Type B pancreatic cell (in vitro differentiated cells): ENCODE results near the gene HCAR3. TPM values are rescaled to one million over a fixed set of nuclear protein-coding genes. Genes with fewer than 3 reads are reported as not detected.
"Not testable (repeated sequence)": the region's sequence is repeated elsewhere in the genome, so short reads cannot be mapped to it uniquely, and the experiment has no call there.

Experiments used
- DNase-seq: peaks from one replicate; pipeline ENCODE4 v3.0.0; 2021; ENCODE audit warnings: mixed read lengths; ENCODE audit not compliant: unreplicated experiment; ENCODE audit errors: extremely low spot score
- H3K27ac Mint-ChIP-seq: 2 replicates; pipeline ENCODE4 v1.8.0; 2021; ENCODE audit warnings: mild to moderate bottlenecking, mixed read lengths
- H3K27me3 Mint-ChIP-seq: 2 replicates; pipeline ENCODE4 v1.8.0; 2021; ENCODE audit warnings: mixed read lengths
- H3K36me3 Mint-ChIP-seq: 2 replicates; pipeline ENCODE4 v1.8.0; 2021; ENCODE audit warnings: mixed read lengths
- H3K4me1 Mint-ChIP-seq: one replicate; pipeline ENCODE4 v1.8.0; 2021; ENCODE audit warnings: mixed read lengths; ENCODE audit not compliant: unreplicated experiment
- H3K4me3 Mint-ChIP-seq: 2 replicates; pipeline ENCODE4 v1.8.0; 2021; ENCODE audit warnings: mild to moderate bottlenecking, mixed read lengths
- H3K9me3 Mint-ChIP-seq: 2 replicates; pipeline ENCODE4 v1.8.0; 2021; ENCODE audit warnings: mixed read lengths
- CTCF ChIP-seq: fragments of 200-600 bp; sonication (generic); conservative IDR thresholded peaks from 2 replicates; pipeline ENCODE4 v1.5.0; 2021; ENCODE audit warnings: antibody characterized with exemption, mild to moderate bottlenecking
- total RNA-seq: library from RNA; stranded (reverse); gene quantifications from 2 replicates; pipeline ENCODE4 v1.2.1, GENCODE V29; 2021; ENCODE audit warnings: low replicate concordance

The HCAR3 gene
- total RNA-seq, 1 donor from 2014 or later = 0.46 TPM

DNA sequence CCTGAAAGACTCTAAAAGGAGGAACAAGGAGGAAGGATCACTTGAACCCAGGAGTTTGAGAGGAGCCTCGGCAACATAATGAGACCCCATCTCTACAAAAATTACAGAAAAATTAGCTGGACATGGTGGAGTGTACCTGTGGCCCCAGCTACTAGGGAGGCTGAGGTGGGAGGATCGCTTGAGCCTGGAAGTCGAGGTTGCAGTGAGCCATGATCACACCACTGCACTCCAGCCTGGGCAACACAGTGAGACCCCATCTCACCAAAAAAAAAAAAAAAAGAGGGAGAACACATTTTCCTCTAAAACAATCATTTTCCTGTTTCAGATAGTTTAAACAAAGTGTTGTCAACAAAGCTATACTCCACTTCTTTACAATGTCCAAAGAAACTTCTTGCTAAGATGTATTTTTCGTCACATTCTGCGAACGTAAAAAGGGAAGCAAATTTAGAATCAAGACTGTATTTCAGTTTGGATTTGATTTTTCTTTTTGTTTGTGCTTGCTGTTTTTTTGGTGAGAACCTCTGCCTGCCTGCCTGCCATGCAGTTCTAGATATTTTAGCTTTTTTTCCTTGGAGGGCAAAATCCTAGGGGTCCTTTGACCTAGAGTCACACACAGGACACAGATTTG lies 9.0 kb upstream of the HCAR3 start:
- TF ChIP-seq CTCF = no peak
- H3K27me3 Mint-ChIP-seq = no peaks in the 10 kb centered on the region
- H3K4me3 Mint-ChIP-seq = peak overlapping the region; percentile 69
- peak overlapping the region; percentile 93 for H3K27ac Mint-ChIP-seq
- no peak for DNase-seq
- H3K4me1 Mint-ChIP-seq = peaks cover 25% of the 10 kb centered on the region
- H3K9me3 Mint-ChIP-seq = no peaks in the 10 kb centered on the region
- no peaks in the 10 kb centered on the region for H3K36me3 Mint-ChIP-seq

GRCh38 chr12:122724641-122725243 lies 8.1 kb upstream of the HCAR3 start:
- no peak for TF ChIP-seq CTCF
- no peak overlapping the region for H3K4me3 Mint-ChIP-seq
- H3K4me1 Mint-ChIP-seq = peaks cover 24% of the 10 kb centered on the region
- peak overlapping the region; percentile 93 for H3K27ac Mint-ChIP-seq
- H3K9me3 Mint-ChIP-seq = no peaks in the 10 kb centered on the region
- DNase-seq = no peak
- H3K27me3 Mint-ChIP-seq = no peaks in the 10 kb centered on the region
- no peaks in the 10 kb centered on the region for H3K36me3 Mint-ChIP-seq

DNA sequence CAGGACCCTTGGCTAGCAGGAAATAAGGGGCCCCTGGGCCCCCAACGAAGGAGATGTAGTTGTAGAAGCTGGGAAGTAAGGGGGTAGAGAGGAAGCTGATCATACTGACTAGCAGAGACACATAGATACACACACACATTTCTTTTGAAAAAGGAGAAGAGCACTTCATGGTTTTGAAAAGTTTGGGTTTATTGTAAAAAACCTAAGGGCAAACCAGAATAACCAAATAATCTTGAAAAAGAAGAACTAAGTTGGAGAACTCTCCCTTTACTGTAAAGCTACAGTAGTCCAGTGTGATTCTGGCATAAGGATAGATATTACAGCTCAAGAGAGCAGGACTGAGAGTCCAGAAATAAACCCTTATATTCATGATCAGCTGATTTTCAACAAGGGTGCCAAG lies 5.8 kb upstream of the HCAR3 start:
- Mint-ChIP-seq H3K9me3 (no peaks in the 10 kb centered on the region), H3K4me3 (no peak overlapping the region), H3K4me1 (peaks cover 17% of the 10 kb centered on the region), H3K27ac (peak overlapping the region; percentile 75), H3K27me3 (no peaks in the 10 kb centered on the region), H3K36me3 (no peaks in the 10 kb centered on the region)
- TF ChIP-seq CTCF = no peak
- DNase-seq = no peak

DNA sequence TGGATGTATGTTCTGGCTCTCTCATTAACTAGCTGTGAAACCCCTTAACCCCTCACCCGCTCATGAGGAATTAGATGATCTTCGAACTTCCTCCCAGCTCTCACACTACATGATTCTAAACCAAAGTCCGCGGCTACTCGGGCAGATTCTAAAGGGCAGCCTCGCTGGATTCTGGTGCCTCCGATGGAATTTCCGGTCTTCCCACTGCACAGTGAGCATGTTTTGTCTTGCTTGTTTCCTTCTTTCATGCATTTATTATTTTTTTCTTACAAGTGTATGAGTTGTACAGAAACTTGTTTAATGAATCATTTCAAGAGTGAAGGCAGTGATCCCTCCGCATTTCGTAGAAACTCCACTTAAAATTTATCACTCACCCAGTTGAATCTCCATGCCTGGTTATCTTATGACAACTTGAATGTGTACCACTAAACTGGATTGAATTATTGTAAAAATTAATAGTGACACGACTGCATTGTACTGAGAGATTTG lies 4.5 kb upstream of the HCAR3 start:
- Mint-ChIP-seq H3K4me1 (peaks cover 13% of the 10 kb centered on the region), H3K9me3 (no peaks in the 10 kb centered on the region), H3K4me3 (peak overlapping the region; percentile 77), H3K27ac (peak overlapping the region; percentile 91), H3K36me3 (no peaks in the 10 kb centered on the region), H3K27me3 (no peaks in the 10 kb centered on the region)
- DNase-seq = no peak
- TF ChIP-seq CTCF = no peak

GRCh38 chr12:122715211-122715610 lies 1.4 kb downstream of the HCAR3 start:
- not testable (repeated sequence) for H3K4me3 Mint-ChIP-seq, H3K9me3 Mint-ChIP-seq, DNase-seq, H3K4me1 Mint-ChIP-seq, H3K36me3 Mint-ChIP-seq, H3K27me3 Mint-ChIP-seq
- H3K27ac Mint-ChIP-seq = peak overlapping the region; percentile 80

GRCh38 chr12:122713491-122714188 lies 3.0 kb downstream of the HCAR3 start:
- not testable (repeated sequence) for H3K9me3 Mint-ChIP-seq, H3K4me3 Mint-ChIP-seq, H3K27ac Mint-ChIP-seq, DNase-seq, H3K4me1 Mint-ChIP-seq, H3K36me3 Mint-ChIP-seq, H3K27me3 Mint-ChIP-seq

DNA sequence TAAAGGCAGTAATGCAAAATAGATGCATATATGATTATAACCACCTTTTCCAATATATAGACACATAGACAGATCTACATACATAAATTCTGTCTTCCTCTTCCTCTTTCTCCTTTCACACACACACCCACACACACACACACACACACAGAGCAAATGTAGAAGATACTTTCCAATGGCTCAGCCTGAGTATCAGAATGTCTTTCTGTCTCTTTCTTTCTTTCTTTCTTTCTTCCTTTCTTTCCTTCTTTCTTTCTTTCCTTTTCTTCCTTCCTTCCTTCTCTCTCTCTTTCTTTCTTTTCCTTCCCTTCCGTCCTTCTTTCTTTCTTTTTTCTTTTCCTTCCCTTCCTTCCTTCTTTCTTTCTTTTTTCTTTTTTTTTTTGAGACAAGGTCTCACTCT lies 5.3 kb downstream of the HCAR3 start:
- H3K36me3 Mint-ChIP-seq, H3K27me3 Mint-ChIP-seq, DNase-seq, H3K9me3 Mint-ChIP-seq, H3K4me1 Mint-ChIP-seq: not testable (repeated sequence)
- Mint-ChIP-seq H3K4me3 (peak overlapping the region; percentile 69), H3K27ac (peak overlapping the region; percentile 94)

DNA sequence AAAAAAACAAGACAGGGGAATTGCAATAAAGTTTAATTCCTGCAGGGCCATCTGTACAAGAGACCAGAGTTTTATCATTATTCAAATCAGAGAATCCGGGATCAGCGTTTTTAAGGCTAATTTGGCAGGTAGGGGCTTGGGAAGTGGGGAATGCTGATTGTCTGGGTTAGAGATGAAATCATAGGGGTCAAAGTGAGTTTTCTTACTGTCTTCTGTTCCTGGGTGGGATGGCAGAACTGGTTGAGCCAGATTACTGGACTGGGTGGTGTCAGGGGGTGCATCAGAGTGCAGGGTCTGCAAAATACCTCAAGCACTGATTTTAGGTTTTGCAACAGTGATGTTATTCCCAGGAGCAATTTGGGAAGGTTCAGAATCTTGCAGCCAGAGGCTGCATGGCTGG lies 6.3 kb downstream of the HCAR3 start:
- not testable (repeated sequence) for DNase-seq, H3K36me3 Mint-ChIP-seq, H3K4me1 Mint-ChIP-seq, H3K9me3 Mint-ChIP-seq, H3K27me3 Mint-ChIP-seq
- peak overlapping the region; percentile 69 for H3K4me3 Mint-ChIP-seq
- peak overlapping the region; percentile 94 for H3K27ac Mint-ChIP-seq

- H3K4me3 Mint-ChIP-seq, H3K36me3 Mint-ChIP-seq, H3K27me3 Mint-ChIP-seq, H3K4me1 Mint-ChIP-seq, DNase-seq, H3K9me3 Mint-ChIP-seq: not testable (repeated sequence)
- peak overlapping the region; percentile 85 for H3K27ac Mint-ChIP-seq
Observed at GRCh38 chr12:122709287-122709686, 7.3 kb downstream of the HCAR3 start.

GRCh38 chr12:122703841-122704240 lies 12.8 kb downstream of the HCAR3 start:
- H3K36me3 Mint-ChIP-seq, H3K4me3 Mint-ChIP-seq, H3K4me1 Mint-ChIP-seq, DNase-seq, H3K27me3 Mint-ChIP-seq, H3K9me3 Mint-ChIP-seq: not testable (repeated sequence)
- H3K27ac Mint-ChIP-seq = peak overlapping the region; percentile 82
